ENCODE results near the gene CCR6. TPM values are rescaled to one million over a fixed set of nuclear protein-coding genes. Genes with fewer than 3 reads are reported as not detected.

Gene CCR6
- total RNA-seq, 1 donor from 2014 or later = not detected

DNA sequence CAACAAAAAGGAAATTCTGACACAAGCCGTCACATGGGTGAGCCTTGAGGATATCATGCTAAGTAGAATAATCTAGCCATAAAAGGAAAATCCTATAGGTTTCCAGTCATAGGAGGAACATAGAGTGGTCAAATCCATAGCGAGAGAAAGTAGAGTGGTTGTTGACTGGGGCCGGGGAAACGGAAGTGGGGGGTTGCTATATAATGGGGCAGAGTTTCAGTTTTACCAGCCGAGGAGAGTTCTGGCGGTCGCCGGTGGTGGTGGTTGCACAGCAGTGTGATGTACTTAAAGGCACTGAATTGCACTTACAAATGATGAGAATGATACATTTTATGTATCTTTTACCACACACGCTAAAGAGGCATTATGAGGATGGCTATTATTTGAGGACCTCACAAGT lies 30.0 kb downstream of the CCR6 start:
- TF ChIP-seq, protein P1, sequence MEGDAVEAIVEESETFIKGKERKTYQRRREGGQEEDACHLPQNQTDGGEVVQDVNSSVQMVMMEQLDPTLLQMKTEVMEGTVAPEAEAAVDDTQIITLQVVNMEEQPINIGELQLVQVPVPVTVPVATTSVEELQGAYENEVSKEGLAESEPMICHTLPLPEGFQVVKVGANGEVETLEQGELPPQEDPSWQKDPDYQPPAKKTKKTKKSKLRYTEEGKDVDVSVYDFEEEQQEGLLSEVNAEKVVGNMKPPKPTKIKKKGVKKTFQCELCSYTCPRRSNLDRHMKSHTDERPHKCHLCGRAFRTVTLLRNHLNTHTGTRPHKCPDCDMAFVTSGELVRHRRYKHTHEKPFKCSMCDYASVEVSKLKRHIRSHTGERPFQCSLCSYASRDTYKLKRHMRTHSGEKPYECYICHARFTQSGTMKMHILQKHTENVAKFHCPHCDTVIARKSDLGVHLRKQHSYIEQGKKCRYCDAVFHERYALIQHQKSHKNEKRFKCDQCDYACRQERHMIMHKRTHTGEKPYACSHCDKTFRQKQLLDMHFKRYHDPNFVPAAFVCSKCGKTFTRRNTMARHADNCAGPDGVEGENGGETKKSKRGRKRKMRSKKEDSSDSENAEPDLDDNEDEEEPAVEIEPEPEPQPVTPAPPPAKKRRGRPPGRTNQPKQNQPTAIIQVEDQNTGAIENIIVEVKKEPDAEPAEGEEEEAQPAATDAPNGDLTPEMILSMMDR (conservative IDR thresholded peaks at IDR 0.05) = no peak
- Mint-ChIP-seq H3K4me3 (no peak overlapping the region), H3K4me1 (ENCODE audit: unreplicated experiment) (peaks cover 7% of the 10 kb centered on the region), H3K9me3 (no peaks in the 10 kb centered on the region), H3K36me3 (no peaks in the 10 kb centered on the region), H3K27ac (no peak overlapping the region), H3K27me3 (peaks cover 56% of the 10 kb centered on the region)
- DNase-seq (ENCODE audit: extremely low spot score, unreplicated experiment) = no peak

DNA sequence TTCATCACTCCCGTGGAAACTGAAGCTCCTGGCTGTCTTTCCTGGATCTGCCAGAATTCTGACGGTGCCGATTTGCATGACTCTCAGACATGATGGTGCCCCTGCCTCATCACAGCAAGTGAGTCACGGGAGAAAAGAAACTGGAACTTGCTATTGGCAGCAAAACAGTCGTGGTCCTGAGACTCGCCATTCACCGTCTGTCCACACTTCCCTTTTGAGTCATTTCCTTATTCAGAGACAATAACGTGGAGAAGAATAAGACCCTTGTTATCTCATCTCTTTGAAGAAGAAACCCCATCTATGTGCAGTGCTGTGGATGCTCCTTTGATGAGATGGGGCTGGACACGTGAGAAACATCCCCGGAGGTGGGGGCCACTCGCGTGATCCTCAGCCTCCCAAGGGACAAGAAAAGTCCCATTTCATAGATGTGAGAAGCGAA lies 30.6 kb downstream of the CCR6 start:
- Mint-ChIP-seq H3K36me3 (no peaks in the 10 kb centered on the region), H3K27ac (no peak overlapping the region), H3K4me1 (ENCODE audit: unreplicated experiment) (peaks cover 7% of the 10 kb centered on the region), H3K27me3 (peaks cover 57% of the 10 kb centered on the region), H3K4me3 (no peak overlapping the region), H3K9me3 (no peaks in the 10 kb centered on the region)
- no peak for DNase-seq (ENCODE audit: extremely low spot score, unreplicated experiment)
- TF ChIP-seq, protein P1 (conservative IDR thresholded peaks at IDR 0.05) = no peak

DNA sequence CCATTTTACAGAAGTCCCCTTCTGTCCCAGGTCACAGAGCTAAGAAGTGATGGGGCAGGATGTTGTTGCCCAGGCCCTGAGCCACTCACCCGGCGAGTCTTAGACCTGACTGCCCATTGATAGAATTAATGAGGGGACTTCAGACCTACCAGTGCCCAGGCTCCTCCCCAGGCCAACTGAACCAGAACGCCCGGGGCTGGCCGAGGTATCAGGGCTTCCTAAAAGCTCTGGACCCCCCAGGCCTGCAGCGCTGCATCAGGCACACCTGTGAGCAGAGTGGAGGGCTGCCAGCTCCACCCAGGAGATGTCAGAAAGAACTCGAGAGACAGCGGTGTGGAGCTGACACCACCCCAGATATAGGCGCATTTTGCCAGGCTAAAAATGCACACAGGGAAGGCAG lies 31.4 kb downstream of the CCR6 start:
- peaks cover 7% of the 10 kb centered on the region for H3K4me1 Mint-ChIP-seq (ENCODE audit: unreplicated experiment)
- no peak for DNase-seq (ENCODE audit: extremely low spot score, unreplicated experiment)

DNA sequence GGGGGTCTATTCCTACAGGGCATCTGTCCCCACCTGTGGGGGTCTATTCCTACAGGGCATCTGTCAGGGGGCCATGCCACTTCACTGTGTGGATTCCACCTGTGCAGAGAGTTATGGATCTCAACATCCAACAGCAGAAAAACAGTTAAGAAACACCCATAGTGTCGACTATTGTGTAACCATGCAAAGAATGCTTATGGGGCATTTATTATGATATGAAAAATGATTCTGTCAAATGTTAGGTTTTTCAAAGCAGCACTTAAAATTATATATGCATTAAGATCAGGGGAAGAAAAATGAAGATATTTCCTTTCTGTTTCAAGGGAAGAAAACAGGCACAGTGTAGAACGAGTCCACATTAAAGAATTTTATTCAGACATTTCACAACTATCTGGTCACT lies 32.0 kb downstream of the CCR6 start:
- Mint-ChIP-seq H3K27ac (no peak overlapping the region), H3K9me3 (no peaks in the 10 kb centered on the region), H3K27me3 (peaks cover 54% of the 10 kb centered on the region), H3K4me3 (no peak overlapping the region), H3K36me3 (no peaks in the 10 kb centered on the region), H3K4me1 (ENCODE audit: unreplicated experiment) (peaks cover 7% of the 10 kb centered on the region)
- DNase-seq (ENCODE audit: extremely low spot score, unreplicated experiment) = no peak
- TF ChIP-seq, protein P1 (conservative IDR thresholded peaks at IDR 0.05) = no peak

More for the DNA sequence above, 31.4 kb downstream of the CCR6 start:
- TF ChIP-seq, protein P1 (conservative IDR thresholded peaks at IDR 0.05) = no peak
- H3K36me3 Mint-ChIP-seq = no peaks in the 10 kb centered on the region
- H3K9me3 Mint-ChIP-seq = no peaks in the 10 kb centered on the region
- H3K4me3 Mint-ChIP-seq = no peak overlapping the region
- H3K27ac Mint-ChIP-seq = no peak overlapping the region
- H3K27me3 Mint-ChIP-seq = peaks cover 57% of the 10 kb centered on the region

DNA sequence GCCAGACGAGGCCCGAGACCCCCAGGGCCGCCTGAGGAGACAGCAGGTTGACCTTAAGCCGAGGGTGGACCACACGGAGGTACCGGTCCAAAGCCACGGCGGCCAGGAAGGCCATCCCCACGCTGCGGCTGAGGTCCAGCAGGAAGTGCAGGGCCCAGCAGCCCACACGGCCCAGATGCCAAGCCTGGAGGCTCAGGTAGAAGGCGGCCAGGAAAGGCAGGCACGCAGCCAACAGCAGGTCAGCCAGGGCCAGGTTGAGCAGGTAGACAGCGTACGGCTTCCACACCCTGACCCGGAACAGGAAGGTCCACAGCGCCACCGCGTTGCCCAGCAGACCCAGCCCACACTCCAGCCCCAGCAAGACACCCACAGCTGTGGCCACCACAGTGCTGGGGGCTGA lies 34.5 kb downstream of the CCR6 start:
- TF ChIP-seq, protein P1 (conservative IDR thresholded peaks at IDR 0.05) = no peak
- Mint-ChIP-seq H3K4me3 (no peak overlapping the region), H3K27me3 (peaks cover 59% of the 10 kb centered on the region), H3K9me3 (no peaks in the 10 kb centered on the region), H3K36me3 (no peaks in the 10 kb centered on the region), H3K4me1 (ENCODE audit: unreplicated experiment) (peaks cover 7% of the 10 kb centered on the region), H3K27ac (no peak overlapping the region)
- DNase-seq (ENCODE audit: extremely low spot score, unreplicated experiment) = no peak

DNA sequence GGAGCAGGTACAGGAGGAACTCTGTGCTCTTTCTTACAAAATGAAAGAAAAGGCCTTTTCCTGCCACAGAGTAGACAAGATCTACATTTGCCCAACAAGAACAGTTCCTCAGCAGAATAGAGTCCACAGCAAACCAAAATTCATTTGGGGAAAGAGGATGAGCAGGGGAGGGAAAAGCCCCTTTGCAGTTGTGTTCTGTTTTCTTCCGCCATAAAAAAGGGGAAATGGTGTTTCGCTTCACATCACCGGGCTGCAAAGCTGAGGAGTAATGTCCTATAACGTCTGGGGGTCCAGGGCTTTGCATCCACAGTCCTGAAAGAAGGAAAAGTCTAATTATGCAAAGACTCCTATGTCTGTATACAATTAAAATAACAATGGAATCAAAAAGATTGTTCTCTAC lies 35.0 kb downstream of the CCR6 start, which contains the start of gene GPR31:
TSS of gene GPR31 (minus strand) at position 118 of the 400 bp plus-strand sequence. CDS start 149 bp downstream, outside the sequence.
- H3K27ac Mint-ChIP-seq = no peak within 1 kb of the TSS
- H3K27me3 Mint-ChIP-seq = peaks cover 59% of the 10 kb centered on the region
- TF ChIP-seq, protein P1 (conservative IDR thresholded peaks at IDR 0.05) = no peak

More for the DNA sequence above, 35.0 kb downstream of the CCR6 start, which contains the start of gene GPR31:
- no peak for DNase-seq (ENCODE audit: extremely low spot score, unreplicated experiment)
- Mint-ChIP-seq H3K36me3 (no peaks in the 10 kb centered on the region), H3K4me3 (no peak within 1 kb of the TSS), H3K4me1 (ENCODE audit: unreplicated experiment) (peaks cover 7% of the 10 kb centered on the region), H3K9me3 (no peaks in the 10 kb centered on the region)
